Measurements from ENCODE around the gene RILP.
A peak's percentile ranks its signal among the peaks of the same experiment; 100 is the strongest.

Gene RILP

DNA sequence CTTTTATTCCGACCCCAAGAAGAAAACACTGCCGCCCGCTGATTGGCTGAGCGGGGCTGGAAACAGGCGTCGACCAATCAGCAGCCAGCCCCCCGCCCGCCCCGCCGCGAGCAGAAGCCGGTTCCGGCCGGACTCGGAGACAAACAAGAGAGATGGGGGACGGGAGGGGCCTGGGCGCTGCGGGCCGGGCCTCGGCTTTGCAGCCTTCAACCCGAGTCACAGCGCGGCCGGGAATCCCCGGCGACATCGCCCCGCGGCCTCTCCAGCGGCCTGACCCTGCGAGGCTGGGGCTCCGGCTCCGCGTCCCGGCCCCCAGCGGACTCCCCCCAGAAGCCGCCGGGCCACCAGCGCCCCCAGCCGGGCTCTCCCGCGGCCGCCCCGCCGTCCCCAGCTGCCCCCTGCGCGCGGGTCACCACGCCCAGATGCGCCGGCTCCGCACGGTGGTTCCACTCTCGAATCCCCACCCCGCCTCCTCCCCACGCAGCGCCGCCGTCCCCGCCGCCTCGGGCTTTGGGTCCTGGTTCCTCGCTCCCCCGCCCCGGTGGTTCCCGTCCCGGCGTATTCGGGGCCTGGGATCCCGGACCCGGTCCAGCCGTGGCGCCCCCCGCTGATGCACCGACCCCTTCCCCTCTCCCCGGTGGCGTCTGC lies 20.7 kb downstream of the RILP start:
- DNase-seq (ENCODE audit: low read depth), result peak; percentile 61
- TF ChIP-seq, protein P1, sequence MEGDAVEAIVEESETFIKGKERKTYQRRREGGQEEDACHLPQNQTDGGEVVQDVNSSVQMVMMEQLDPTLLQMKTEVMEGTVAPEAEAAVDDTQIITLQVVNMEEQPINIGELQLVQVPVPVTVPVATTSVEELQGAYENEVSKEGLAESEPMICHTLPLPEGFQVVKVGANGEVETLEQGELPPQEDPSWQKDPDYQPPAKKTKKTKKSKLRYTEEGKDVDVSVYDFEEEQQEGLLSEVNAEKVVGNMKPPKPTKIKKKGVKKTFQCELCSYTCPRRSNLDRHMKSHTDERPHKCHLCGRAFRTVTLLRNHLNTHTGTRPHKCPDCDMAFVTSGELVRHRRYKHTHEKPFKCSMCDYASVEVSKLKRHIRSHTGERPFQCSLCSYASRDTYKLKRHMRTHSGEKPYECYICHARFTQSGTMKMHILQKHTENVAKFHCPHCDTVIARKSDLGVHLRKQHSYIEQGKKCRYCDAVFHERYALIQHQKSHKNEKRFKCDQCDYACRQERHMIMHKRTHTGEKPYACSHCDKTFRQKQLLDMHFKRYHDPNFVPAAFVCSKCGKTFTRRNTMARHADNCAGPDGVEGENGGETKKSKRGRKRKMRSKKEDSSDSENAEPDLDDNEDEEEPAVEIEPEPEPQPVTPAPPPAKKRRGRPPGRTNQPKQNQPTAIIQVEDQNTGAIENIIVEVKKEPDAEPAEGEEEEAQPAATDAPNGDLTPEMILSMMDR (IDR thresholded peaks at IDR 0.05; ENCODE audit: control insufficient read depth, insufficient read depth, low read depth, low read length, missing control alignments), result no peak
- peak overlapping the region; percentile 53 for H3K4me3 ChIP-seq (ENCODE audit: control insufficient read depth, low read depth, low read length)

DNA sequence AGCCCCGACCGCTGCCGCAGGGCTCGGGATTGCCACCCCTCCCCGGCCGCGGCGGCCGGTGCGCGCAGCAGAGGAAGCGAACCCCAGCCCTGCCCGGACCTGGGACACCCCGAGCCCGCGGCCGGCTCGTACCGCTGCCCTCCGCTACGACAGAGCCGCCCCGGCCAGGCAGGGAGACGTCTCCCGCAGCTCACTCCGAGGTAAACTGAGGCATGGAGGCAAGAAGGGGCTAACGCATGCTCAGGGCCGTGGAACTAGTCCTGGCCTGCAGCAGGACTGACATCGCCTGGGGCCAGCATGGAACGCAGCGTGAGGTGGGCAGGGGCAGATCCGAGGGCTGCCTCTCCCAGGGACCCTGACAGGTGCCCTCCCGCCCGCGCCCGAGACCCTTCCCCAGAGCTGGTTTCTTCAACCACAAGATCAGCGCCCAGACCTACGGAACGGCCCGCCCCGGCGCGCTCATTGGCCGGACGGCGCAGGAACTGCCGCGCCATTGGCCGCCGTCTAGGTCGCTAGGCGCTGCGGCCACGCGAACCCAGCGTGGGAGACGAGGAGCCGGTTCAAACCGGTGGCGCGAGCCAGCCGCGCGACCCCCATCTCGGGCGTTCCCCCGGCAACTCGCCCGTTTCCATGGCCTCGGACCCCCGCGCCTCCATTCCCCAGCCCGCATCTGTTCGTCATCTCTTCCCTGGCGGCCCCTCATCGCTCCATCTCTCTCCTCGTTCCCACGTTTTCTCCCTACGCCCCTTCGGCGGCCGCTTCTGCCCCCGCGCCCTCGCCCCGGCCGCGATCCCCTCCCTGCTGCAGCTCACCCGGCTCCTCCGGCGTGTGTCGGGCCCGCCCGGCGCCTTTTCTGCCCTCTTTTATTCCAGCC lies 21.4 kb downstream of the RILP start, which contains the start of gene SLC43A2:
SLC43A2 (minus strand) TSS at position 853 of the 874 bp plus-strand sequence. CDS start 960 bp downstream, outside the sequence.
- TF ChIP-seq, protein P1 (IDR thresholded peaks at IDR 0.05; ENCODE audit: control insufficient read depth, insufficient read depth, low read depth, low read length, missing control alignments), result no peak
- no peak for DNase-seq (ENCODE audit: low read depth)
- H3K4me3 ChIP-seq (ENCODE audit: control insufficient read depth, low read depth, low read length), result peak within 1 kb of the TSS; percentile 53

DNA sequence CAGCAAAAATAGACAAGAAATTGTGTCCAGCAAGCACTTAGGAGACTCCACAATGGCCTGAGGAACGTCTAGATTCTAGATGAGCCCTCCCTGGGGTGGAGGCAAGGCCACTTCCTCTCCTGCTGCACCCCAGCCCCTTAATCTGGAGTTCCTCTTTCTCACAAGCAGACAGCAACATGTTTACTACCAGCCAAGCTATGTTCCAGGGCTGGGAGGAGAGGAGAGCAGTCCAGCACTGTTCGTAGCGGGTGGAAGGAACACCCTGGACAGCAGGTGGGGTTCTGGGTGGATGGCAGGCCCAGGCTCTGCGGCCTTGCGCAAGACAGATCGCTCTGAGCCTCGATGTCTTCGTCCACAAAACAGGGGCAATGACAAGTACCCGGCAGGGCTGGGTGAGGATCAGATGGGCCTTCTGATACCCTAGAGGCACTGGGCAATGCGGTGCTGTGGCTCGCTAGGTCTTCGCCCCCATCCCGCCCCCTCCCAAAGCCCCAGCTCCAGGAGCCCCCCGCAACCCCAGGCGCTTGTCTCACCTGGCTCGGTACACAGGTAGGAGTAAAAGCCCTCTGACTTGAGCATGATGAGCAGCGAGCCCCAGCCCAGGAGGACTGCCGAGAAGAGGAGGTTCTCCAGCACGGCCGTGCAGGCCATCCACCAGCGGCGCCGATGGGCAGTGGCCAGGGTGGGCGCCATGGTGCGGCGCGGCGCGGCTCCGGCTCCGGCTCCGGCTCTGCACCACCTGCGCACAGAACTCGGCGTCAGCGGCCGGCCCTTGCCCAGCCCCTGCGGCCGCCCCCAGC lies 22.3 kb downstream of the RILP start:
- TF ChIP-seq, protein P1 (IDR thresholded peaks at IDR 0.05; ENCODE audit: control insufficient read depth, insufficient read depth, low read depth, low read length, missing control alignments), result no peak
- no peak for DNase-seq (ENCODE audit: low read depth)
- H3K4me3 ChIP-seq (ENCODE audit: control insufficient read depth, low read depth, low read length), result peak overlapping the region; percentile 53

DNA sequence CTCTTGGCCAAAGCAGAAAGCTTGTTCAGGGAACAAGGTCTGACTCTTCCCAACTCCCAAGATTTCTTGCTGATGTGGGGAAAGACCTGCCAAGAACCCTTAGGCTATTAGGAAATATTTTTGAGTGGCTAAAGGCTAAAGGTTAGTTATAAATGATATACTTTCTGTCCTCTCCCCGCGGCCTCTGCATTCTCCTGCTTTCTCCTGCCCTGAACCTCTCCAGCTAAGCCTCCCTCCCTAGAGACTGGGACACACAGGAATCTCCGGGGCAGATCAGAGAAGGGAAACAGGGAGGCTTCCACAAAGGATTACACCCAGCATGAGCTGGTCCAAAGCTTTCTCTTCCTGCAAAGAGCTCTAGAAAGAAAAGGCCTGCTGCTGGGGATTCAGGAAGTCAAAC lies 23.3 kb downstream of the RILP start:
- no peak overlapping the region for H3K4me3 ChIP-seq (ENCODE audit: control insufficient read depth, low read depth, low read length)
- TF ChIP-seq, protein P1 (IDR thresholded peaks at IDR 0.05; ENCODE audit: control insufficient read depth, insufficient read depth, low read depth, low read length, missing control alignments), result no peak
- no peak for DNase-seq (ENCODE audit: low read depth)

DNA sequence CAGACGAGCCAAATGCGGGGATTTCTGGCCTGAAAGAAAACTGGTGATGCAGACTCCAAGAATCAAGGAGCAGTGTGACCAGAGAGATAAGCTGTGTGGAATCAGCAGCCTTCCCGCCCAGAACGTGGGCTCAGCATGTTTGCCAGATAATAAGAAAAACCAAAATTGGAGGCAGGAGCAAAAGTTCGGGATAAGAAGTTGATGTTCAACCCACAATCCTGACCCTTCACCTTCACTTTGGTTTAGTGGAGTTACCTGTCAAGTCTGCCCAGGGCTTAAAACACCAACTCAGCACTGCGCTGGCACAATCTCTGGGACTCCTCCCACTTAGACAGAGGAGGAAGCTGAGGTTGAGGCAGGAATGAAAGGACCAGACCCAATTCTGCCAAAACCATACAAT lies 24.1 kb downstream of the RILP start:
- TF ChIP-seq, protein P1 (IDR thresholded peaks at IDR 0.05; ENCODE audit: control insufficient read depth, insufficient read depth, low read depth, low read length, missing control alignments), result no peak
- no peak overlapping the region for H3K4me3 ChIP-seq (ENCODE audit: control insufficient read depth, low read depth, low read length)
- DNase-seq (ENCODE audit: low read depth), result no peak

DNA sequence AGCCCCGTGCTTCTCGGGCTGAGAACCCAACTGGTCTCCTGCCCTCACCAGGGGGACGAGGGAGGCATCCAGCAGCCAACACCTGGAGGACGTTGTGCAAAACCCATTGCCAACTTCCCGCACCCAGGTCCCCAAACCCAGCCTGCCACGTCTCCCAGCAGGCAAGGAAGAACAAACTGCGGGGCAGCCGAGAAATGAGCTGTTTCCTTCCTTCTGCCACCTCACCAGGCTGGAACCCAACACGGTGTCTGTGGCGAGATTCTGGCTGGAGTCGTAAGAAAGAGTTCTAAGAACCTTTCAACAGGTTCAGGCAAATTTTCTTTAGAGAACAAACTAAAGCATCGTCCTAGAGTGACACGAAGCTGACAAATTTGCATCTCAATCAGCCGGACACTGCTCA lies 24.6 kb downstream of the RILP start:
- no peak overlapping the region for H3K4me3 ChIP-seq (ENCODE audit: control insufficient read depth, low read depth, low read length)
- DNase-seq (ENCODE audit: low read depth), result no peak
- TF ChIP-seq, protein P1 (IDR thresholded peaks at IDR 0.05; ENCODE audit: control insufficient read depth, insufficient read depth, low read depth, low read length, missing control alignments), result no peak
